Measurements from ENCODE around the gene TRAF7.

TRAF7 gene

GRCh38 chr16:2165861-2166260, 10.3 kb downstream of the TRAF7 start:
- no peak for DNase-seq (ENCODE audit: low read depth in 2 of 2)

GRCh38 chr16:2166263-2167067, 10.9 kb downstream of the TRAF7 start:
- no peak for DNase-seq (ENCODE audit: low read depth in 2 of 2)

- DNase-seq (ENCODE audit: low read depth in 2 of 2), result no peak
Measured at GRCh38 chr16:2167068-2167638, 11.6 kb downstream of the TRAF7 start.

- DNase-seq (ENCODE audit: low read depth in 2 of 2), result no peak
Measured at GRCh38 chr16:2170080-2170479, 14.5 kb downstream of the TRAF7 start.

GRCh38 chr16:2170587-2171435, 15.2 kb downstream of the TRAF7 start:
- no peak for DNase-seq (ENCODE audit: low read depth in 2 of 2)

- no peak for DNase-seq (ENCODE audit: low read depth in 2 of 2)
Measured at GRCh38 chr16:2171601-2172178, 16.1 kb downstream of the TRAF7 start.

GRCh38 chr16:2172688-2173335, 17.2 kb downstream of the TRAF7 start:
- DNase-seq (ENCODE audit: low read depth in 2 of 2), result no peak

GRCh38 chr16:2173366-2173765, 17.8 kb downstream of the TRAF7 start:
- DNase-seq (ENCODE audit: low read depth in 2 of 2), result no peak

GRCh38 chr16:2173916-2174315, 18.3 kb downstream of the TRAF7 start:
- DNase-seq (ENCODE audit: low read depth in 2 of 2), result no peak

- no peak for DNase-seq (ENCODE audit: low read depth in 2 of 2)
Measured at GRCh38 chr16:2174396-2175131, 19.0 kb downstream of the TRAF7 start.

GRCh38 chr16:2175454-2175853, 19.9 kb downstream of the TRAF7 start:
- no peak for DNase-seq (ENCODE audit: low read depth in 2 of 2)

GRCh38 chr16:2176047-2176446, 20.5 kb downstream of the TRAF7 start:
- no peak for DNase-seq (ENCODE audit: low read depth in 2 of 2)

GRCh38 chr16:2177101-2177500, 21.5 kb downstream of the TRAF7 start:
- DNase-seq (ENCODE audit: low read depth in 2 of 2), result no peak

- no peak for DNase-seq (ENCODE audit: low read depth in 2 of 2)
Measured at GRCh38 chr16:2177561-2177960, 22.0 kb downstream of the TRAF7 start.

- peak; percentile 18 to 26 for DNase-seq (ENCODE audit: low read depth in 2 of 2)
Measured at GRCh38 chr16:2178321-2179106, 22.9 kb downstream of the TRAF7 start.

- no peak for DNase-seq (ENCODE audit: low read depth in 2 of 2)
Measured at GRCh38 chr16:2179107-2179501, 23.5 kb downstream of the TRAF7 start.

GRCh38 chr16:2179576-2179975, 24.0 kb downstream of the TRAF7 start:
- DNase-seq (ENCODE audit: low read depth in 2 of 2), result no peak

GRCh38 chr16:2180461-2180860, 24.9 kb downstream of the TRAF7 start:
- no peak for DNase-seq (ENCODE audit: low read depth in 2 of 2)

- DNase-seq (ENCODE audit: low read depth in 2 of 2), result no peak
Measured at GRCh38 chr16:2180962-2181923, 25.7 kb downstream of the TRAF7 start.

Data from stimulated activated CD4-positive, alpha-beta T cell treated with anti-CD3 and anti-CD28 coated beads, Interleukin-15, amount 100 ng/mL, for 48 hours (primary cell).